ENCODE results near the gene GJA1.

GJA1 gene

GRCh38 chr6:121492536-121492935 lies 57.1 kb downstream of the GJA1 start:
- DNase-seq = no peak

GRCh38 chr6:121497970-121498375 lies 62.5 kb downstream of the GJA1 start:
- DNase-seq = no peak

GRCh38 chr6:121498481-121499276 lies 63.2 kb downstream of the GJA1 start:
- DNase-seq = no peak

Data from activated CD4-positive, alpha-beta T cell treated with anti-CD3 and anti-CD28 coated beads, Interleukin-10, Interleukin-2, amounts not matched to agents 100 ng/mL and 50 ng/mL, durations not matched to agents 16 hours and 8 hours (primary cell).